Adrenal gland (tissue), 5 donors: Measurements from ENCODE around the gene PTPN21.

ENCODE experiments used
- POLR2A ChIP-seq, 2 donors: fragments of 450-650 bp; IDR thresholded peaks; one replicate each; pipeline ENCODE4 v1.6.1; 2017; ENCODE audit warnings: antibody characterized with exemption in 2 of 2, mild to moderate bottlenecking in 2 of 2, moderate library complexity in 1 of 2
- TF ChIP-seq, protein P1 (sequence below), 6 experiments: fragments of 450-650 bp in 4 of 6; fragments of 200-600 bp in 2 of 6; sonication (generic) in 1 of 6; IDR thresholded peaks; 1 replicate in 5 of 6; 2 replicates in 1 of 6; pipeline versions ENCODE4 v1.5.1 to v1.8.0; 2016 to 2021; ENCODE audit warnings: antibody characterized with exemption in 6 of 6, mild to moderate bottlenecking in 2 of 6, moderate library complexity in 1 of 6
- donor health status: DM: no; HTN: no; CAD: no.

DNA sequence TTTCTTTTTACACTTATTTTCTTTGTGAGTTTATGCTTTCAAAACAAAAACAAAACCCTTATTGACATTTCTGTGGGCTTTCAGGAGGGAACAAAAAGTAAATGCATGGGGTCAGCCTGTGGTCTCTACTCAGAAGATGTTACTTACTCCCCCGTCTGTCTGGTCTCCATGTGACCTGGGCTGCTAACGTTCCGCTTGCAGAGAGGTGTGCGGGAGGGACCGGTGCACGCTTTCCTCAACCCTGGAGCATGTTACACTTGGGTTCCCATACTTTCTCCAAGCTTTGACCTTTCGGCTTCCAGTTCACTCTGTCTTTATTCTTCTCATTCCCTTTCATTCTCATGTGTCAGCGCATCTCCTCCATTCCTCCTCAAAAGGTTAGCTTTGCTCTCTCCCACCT is 44.5 kb upstream of the PTPN21 start:
- TF ChIP-seq, protein P1, sequence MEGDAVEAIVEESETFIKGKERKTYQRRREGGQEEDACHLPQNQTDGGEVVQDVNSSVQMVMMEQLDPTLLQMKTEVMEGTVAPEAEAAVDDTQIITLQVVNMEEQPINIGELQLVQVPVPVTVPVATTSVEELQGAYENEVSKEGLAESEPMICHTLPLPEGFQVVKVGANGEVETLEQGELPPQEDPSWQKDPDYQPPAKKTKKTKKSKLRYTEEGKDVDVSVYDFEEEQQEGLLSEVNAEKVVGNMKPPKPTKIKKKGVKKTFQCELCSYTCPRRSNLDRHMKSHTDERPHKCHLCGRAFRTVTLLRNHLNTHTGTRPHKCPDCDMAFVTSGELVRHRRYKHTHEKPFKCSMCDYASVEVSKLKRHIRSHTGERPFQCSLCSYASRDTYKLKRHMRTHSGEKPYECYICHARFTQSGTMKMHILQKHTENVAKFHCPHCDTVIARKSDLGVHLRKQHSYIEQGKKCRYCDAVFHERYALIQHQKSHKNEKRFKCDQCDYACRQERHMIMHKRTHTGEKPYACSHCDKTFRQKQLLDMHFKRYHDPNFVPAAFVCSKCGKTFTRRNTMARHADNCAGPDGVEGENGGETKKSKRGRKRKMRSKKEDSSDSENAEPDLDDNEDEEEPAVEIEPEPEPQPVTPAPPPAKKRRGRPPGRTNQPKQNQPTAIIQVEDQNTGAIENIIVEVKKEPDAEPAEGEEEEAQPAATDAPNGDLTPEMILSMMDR (IDR thresholded peaks at IDR 0.05), result no peak
- TF ChIP-seq POLR2A (IDR thresholded peaks at IDR 0.05), result no peak
